ENCODE data around the gene EYA3. TPM values are rescaled to one million over a fixed set of nuclear protein-coding genes. Genes with fewer than 3 reads are reported as not detected.

EYA3 gene
- total RNA-seq, 4 donors from 2014 or later, result 13.8 to 21.9 (median 15.8) TPM

- no peak for DNase-seq
- WGBS, 2 donors, result 88 to 93% methylated on average over 6 to 11 of the region's 24 CpGs
- no peak overlapping the region for H3K27ac ChIP-seq
- H3K27me3 ChIP-seq, result no peaks in the 10 kb centered on the region
- H3K9me3 ChIP-seq, result no peaks in the 10 kb centered on the region
- H3K4me3 ChIP-seq, result no peak overlapping the region
- TF ChIP-seq POLR2A (IDR thresholded peaks at IDR 0.05) (no peak), CTCF (IDR thresholded peaks at IDR 0.05) (no peak)
- peaks cover under 1 to 26% (median 4%) of the 10 kb centered on the region in 3 donors for H3K4me1 ChIP-seq
- intact Hi-C loops (cut with DNase I), result no loop called here
- peaks cover 10 to 65% (median 15%) of the 10 kb centered on the region in 3 donors for H3K36me3 ChIP-seq
Measured at GRCh38 chr1:27966402-27967105, 121.9 kb downstream of the EYA3 start.

GRCh38 chr1:27963393-27963792 lies 125.0 kb downstream of the EYA3 start:
- Histone ChIP-seq H3K4me1 (peaks cover 16 to 37% (median 21%) of the 10 kb centered on the region in 3 donors), H3K36me3 (peaks cover 10 to 55% (median 15%) of the 10 kb centered on the region in 3 donors), H3K27me3 (no peaks in the 10 kb centered on the region), H3K27ac (no peak overlapping the region), H3K9me3 (no peaks in the 10 kb centered on the region), H3K4me3 (no peak overlapping the region)
- TF ChIP-seq CTCF (IDR thresholded peaks at IDR 0.05) (no peak), POLR2A (IDR thresholded peaks at IDR 0.05) (no peak)
- intact Hi-C loops (cut with DNase I), result no loop called here
- no peak for DNase-seq
- WGBS, 2 donors, result 80 to 90% methylated on average over 2 to 5 of the region's 11 CpGs

- peak overlapping the region in 3 of 4 donors; percentile 92 to 96 (median 94) for H3K27ac ChIP-seq
- WGBS, 2 donors, result 52 to 61% methylated on average over 3 to 4 of the region's 4 CpGs
- no peak for DNase-seq
- H3K27me3 ChIP-seq, result no peaks in the 10 kb centered on the region
- H3K9me3 ChIP-seq, result no peaks in the 10 kb centered on the region
- H3K4me1 ChIP-seq, result peaks cover 16 to 31% (median 21%) of the 10 kb centered on the region in 3 donors
- TF ChIP-seq CTCF (IDR thresholded peaks at IDR 0.05) (no peak), POLR2A (IDR thresholded peaks at IDR 0.05) (no peak)
- peak overlapping the region in 2 of 4 donors; percentile 73 to 79 for H3K4me3 ChIP-seq
- peaks cover 3 to 39% (median 11%) of the 10 kb centered on the region in 3 donors for H3K36me3 ChIP-seq
- intact Hi-C loops (cut with DNase I), result no loop called here
Measured at GRCh38 chr1:27961646-27962221, 126.7 kb downstream of the EYA3 start.

GRCh38 chr1:27960762-27961645 lies 127.4 kb downstream of the EYA3 start:
- no peak for DNase-seq
- Histone ChIP-seq H3K27ac (peak overlapping the region; percentile 90 to 96 (median 93)), H3K4me1 (peaks cover 16 to 31% (median 21%) of the 10 kb centered on the region in 3 donors), H3K4me3 (peak overlapping the region; percentile 73 to 81 (median 77)), H3K9me3 (no peaks in the 10 kb centered on the region), H3K27me3 (no peaks in the 10 kb centered on the region), H3K36me3 (peaks cover 0 to 31% (median 7%) of the 10 kb centered on the region in 3 donors)
- TF ChIP-seq POLR2A (IDR thresholded peaks at IDR 0.05), result no peak
- no peak for TF ChIP-seq CTCF (IDR thresholded peaks at IDR 0.05)
- intact Hi-C loops (cut with DNase I), result no loop called here
- WGBS, 2 donors, result 52 to 58% methylated on average over 5 to 7 of the region's 13 CpGs

Measured in esophagus squamous epithelium (tissue), 5 donors.